ENCODE measurements around the gene NSUN5.

DNA sequence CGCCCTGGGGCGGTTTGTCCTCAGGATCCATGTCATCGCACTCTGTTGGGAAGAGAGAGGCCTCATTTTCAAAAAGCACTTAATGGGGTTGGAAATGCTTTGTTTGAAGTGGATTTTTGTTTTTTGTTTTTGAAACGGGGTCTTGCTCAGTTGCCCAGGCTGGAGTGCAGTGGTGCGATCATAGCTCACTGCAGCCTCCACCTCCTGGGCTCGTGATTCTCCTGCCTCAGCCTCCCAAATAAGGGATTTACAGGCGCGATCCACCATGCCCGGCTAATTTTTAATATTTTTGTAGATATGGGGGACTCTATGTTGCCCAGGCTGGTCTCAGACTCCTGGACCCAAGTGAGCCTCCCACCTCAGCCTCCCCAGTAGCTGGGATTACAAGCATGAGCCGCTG, 20.1 kb upstream of the NSUN5 start:
- TF ChIP-seq, protein P1, sequence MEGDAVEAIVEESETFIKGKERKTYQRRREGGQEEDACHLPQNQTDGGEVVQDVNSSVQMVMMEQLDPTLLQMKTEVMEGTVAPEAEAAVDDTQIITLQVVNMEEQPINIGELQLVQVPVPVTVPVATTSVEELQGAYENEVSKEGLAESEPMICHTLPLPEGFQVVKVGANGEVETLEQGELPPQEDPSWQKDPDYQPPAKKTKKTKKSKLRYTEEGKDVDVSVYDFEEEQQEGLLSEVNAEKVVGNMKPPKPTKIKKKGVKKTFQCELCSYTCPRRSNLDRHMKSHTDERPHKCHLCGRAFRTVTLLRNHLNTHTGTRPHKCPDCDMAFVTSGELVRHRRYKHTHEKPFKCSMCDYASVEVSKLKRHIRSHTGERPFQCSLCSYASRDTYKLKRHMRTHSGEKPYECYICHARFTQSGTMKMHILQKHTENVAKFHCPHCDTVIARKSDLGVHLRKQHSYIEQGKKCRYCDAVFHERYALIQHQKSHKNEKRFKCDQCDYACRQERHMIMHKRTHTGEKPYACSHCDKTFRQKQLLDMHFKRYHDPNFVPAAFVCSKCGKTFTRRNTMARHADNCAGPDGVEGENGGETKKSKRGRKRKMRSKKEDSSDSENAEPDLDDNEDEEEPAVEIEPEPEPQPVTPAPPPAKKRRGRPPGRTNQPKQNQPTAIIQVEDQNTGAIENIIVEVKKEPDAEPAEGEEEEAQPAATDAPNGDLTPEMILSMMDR (IDR thresholded peaks at IDR 0.05; ENCODE audit: insufficient read depth, low read length, poor library complexity, severe bottlenecking): no peak
- no peak for TF ChIP-seq EZH2phosphoT487 (conservative IDR thresholded peaks at IDR 0.05; ENCODE audit: low read length)

Data from SU-DHL-6 (cell line).